CD4-positive, alpha-beta T cell treated with Interferon gamma for 1 hour (primary cell): Measurements from ENCODE around the gene TXLNA.
A peak's percentile ranks its signal among the peaks of the same experiment; 100 is the strongest.
"Not testable (repeated sequence)": the region's sequence is repeated elsewhere in the genome, so short reads cannot be mapped to it uniquely, and the experiment has no call there.

Experiments
- DNase-seq: peaks from one replicate; pipeline ENCODE4 v3.0.0-alpha.2; 2020

Gene TXLNA

GRCh38 chr1:32179443-32180185 lies at the start of gene TXLNA:
Gene TXLNA, plus strand, starts transcription at chr1:32179675. Its CDS starts 671 bp downstream, at chr1:32180346.
- peak; percentile 88 for DNase-seq

GRCh38 chr1:32133950-32134280 lies 45.6 kb upstream of the TXLNA start:
- not testable (repeated sequence) for DNase-seq

- DNase-seq, result no peak
Observed at GRCh38 chr1:32137111-32137510, 42.4 kb upstream of the TXLNA start.

- no peak for DNase-seq
Observed at GRCh38 chr1:32138965-32139364, 40.5 kb upstream of the TXLNA start.

- DNase-seq, result no peak
Observed at GRCh38 chr1:32142446-32143301, 36.8 kb upstream of the TXLNA start.

GRCh38 chr1:32143302-32143695 lies 36.2 kb upstream of the TXLNA start:
- not testable (repeated sequence) for DNase-seq

- no peak for DNase-seq
Observed at GRCh38 chr1:32144033-32144432, 35.4 kb upstream of the TXLNA start.

GRCh38 chr1:32147799-32148198 lies 31.7 kb upstream of the TXLNA start:
- DNase-seq, result not testable (repeated sequence)

- DNase-seq, result no peak
Observed at GRCh38 chr1:32150847-32151246, 28.6 kb upstream of the TXLNA start.

- no peak for DNase-seq
Observed at GRCh38 chr1:32151319-32151787, 28.1 kb upstream of the TXLNA start.

GRCh38 chr1:32159189-32159588 lies 20.3 kb upstream of the TXLNA start:
- DNase-seq, result no peak

- DNase-seq, result no peak
Observed at GRCh38 chr1:32163405-32163804, 16.1 kb upstream of the TXLNA start.

- not testable (repeated sequence) for DNase-seq
Observed at GRCh38 chr1:32165633-32166032, 13.8 kb upstream of the TXLNA start.

- no peak for DNase-seq
Observed at GRCh38 chr1:32170991-32171390, 8.5 kb upstream of the TXLNA start.

- DNase-seq, result no peak
Observed at GRCh38 chr1:32172621-32173245, 6.7 kb upstream of the TXLNA start.

- no peak for DNase-seq
Observed at GRCh38 chr1:32178380-32179192, 889 bp upstream of the TXLNA start.

GRCh38 chr1:32179193-32179442 lies 357 bp upstream of the TXLNA start:
- DNase-seq, result no peak

- DNase-seq, result peak; percentile 25
Observed at GRCh38 chr1:32180186-32181060, 948 bp downstream of the TXLNA start.

- DNase-seq, result no peak
Observed at GRCh38 chr1:32181065-32181464, 1.6 kb downstream of the TXLNA start.

- DNase-seq, result no peak
Observed at GRCh38 chr1:32181563-32181962, 2.1 kb downstream of the TXLNA start.

- no peak for DNase-seq
Observed at GRCh38 chr1:32182060-32182459, 2.6 kb downstream of the TXLNA start.

- no peak for DNase-seq
Observed at GRCh38 chr1:32184650-32185049, 5.2 kb downstream of the TXLNA start.
